A549 (cell line): ENCODE measurements around the gene ZNF22. TPM values are rescaled to one million over a fixed set of nuclear protein-coding genes. Genes with fewer than 3 reads are reported as not detected.

Experiments used
- ATAC-seq, 2 experiments: fragments of 200-7000 bp in 1 of 2; fragments of >200 bp in 1 of 2; cut with Nextera tagmentation in 1 of 2; cut with Tn5 transposase in 1 of 2; 3 replicates each; pipeline versions ENCODE4 v1.8.0 to v1.9.1; 2018 to 2020; ENCODE audit warnings: mild to moderate bottlenecking in 1 of 2, moderate library complexity in 1 of 2
- CTCF ChIA-PET: fragments of 300-600 bp; sonication (Branson Sonifier 250); formaldehyde crosslinking; extraction: SDS; loops from one replicate; lab custom pipeline; 2021; ENCODE audit warnings: antibody characterized with exemption, inconsistent platforms; lab: Yijun Ruan, JAX
- POLR2A ChIA-PET: fragments of 350-600 bp; formaldehyde crosslinking; extraction: SDS; loops from one replicate; lab custom pipeline; 2021; ENCODE audit warnings: antibody characterized with exemption, inconsistent platforms; lab: Yijun Ruan, JAX
- DNase-seq, 2 experiments: peaks; one replicate each; pipeline versions ENCODE4 v3.0.0 to v3.0.0-alpha.2; 2011 to 2016; ENCODE audit warnings: low read depth in 1 of 2, low spot score in 1 of 2
- FAIRE-seq: peaks from 2 replicates; lab custom pipeline; 2011; peaks lifted over from hg19 to GRCh38; lab: Jason Lieb, UNC
- H3K27ac ChIP-seq, 2 experiments: fragments of >200 bp; sonication (Bioruptor Twin); formaldehyde crosslinking; 3 replicates each; pipeline ENCODE4 v1.5.1; 2016 to 2017
- H3K4me1 ChIP-seq: fragments of >200 bp; sonication (Bioruptor Twin); formaldehyde crosslinking; 3 replicates; pipeline ENCODE4 v1.6.1; 2016
- H3K4me2 ChIP-seq: fragments of >200 bp; sonication (Bioruptor Twin); formaldehyde crosslinking; 3 replicates; pipeline ENCODE4 v1.6.1; 2016
- H3K4me3 ChIP-seq: fragments of >200 bp; sonication (Bioruptor Twin); formaldehyde crosslinking; 3 replicates; pipeline ENCODE4 v1.5.1; 2016
- H3K9me3 ChIP-seq: fragments of >200 bp; sonication (Bioruptor Twin); formaldehyde crosslinking; 3 replicates; pipeline ENCODE4 v1.6.1; 2016
- BCL3 ChIP-seq: fragments of >200 bp; sonication (Bioruptor Twin); formaldehyde crosslinking; IDR thresholded peaks from 3 replicates; pipeline ENCODE4 v1.6.1; 2016
- EP300 ChIP-seq, 2 experiments: fragments of >200 bp; sonication (Bioruptor Twin); formaldehyde crosslinking; IDR thresholded peaks; 2 replicates in 1 of 2; 3 replicates in 1 of 2; pipeline ENCODE4 v1.6.1; 2016 to 2017
- ESRRA ChIP-seq: fragments of 150-350 bp; IDR thresholded peaks from 2 replicates; pipeline ENCODE4 v1.6.1; 2014; ENCODE audit warnings: mild to moderate bottlenecking, low read length, borderline replicate concordance
- GATA3 ChIP-seq: IDR thresholded peaks from 2 replicates; pipeline ENCODE4 v1.6.1; 2012; ENCODE audit warnings: borderline replicate concordance
- HOXA7 ChIP-seq: fragments of 250-450 bp; sonication (Bioruptor Pico); IDR thresholded peaks from 2 replicates; pipeline ENCODE4 v1.5.0; 2020; ENCODE audit warnings: mild to moderate bottlenecking, moderate library complexity
- HOXB5 ChIP-seq: fragments of 250-450 bp; sonication (Bioruptor Pico); IDR thresholded peaks from 2 replicates; pipeline ENCODE4 v1.5.0; 2020; ENCODE audit warnings: mild to moderate bottlenecking, moderate library complexity
- NPAS2 ChIP-seq: fragments of 250-450 bp; sonication (Bioruptor Pico); IDR thresholded peaks from 2 replicates; pipeline ENCODE4 v1.8.0; 2022; ENCODE audit warnings: mild to moderate bottlenecking, moderate library complexity, borderline replicate concordance
- NR3C1 ChIP-seq: fragments of >200 bp; sonication (Bioruptor Twin); formaldehyde crosslinking; IDR thresholded peaks from 3 replicates; pipeline ENCODE4 v1.6.1; 2017
- POLR2AphosphoS2 ChIP-seq: conservative IDR thresholded peaks from 2 replicates; pipeline ENCODE4 v1.6.1; 2012; ENCODE audit warnings: low read length, improper control_type of control experiment, inconsistent platforms
- RARB ChIP-seq: fragments of 250-450 bp; sonication (Bioruptor Pico); IDR thresholded peaks from 2 replicates; pipeline ENCODE4 v1.8.0; 2021; ENCODE audit warnings: mild to moderate bottlenecking, moderate library complexity
- RCOR1 ChIP-seq: fragments of 150-350 bp; IDR thresholded peaks from 2 replicates; pipeline ENCODE4 v1.6.1; 2014; ENCODE audit warnings: antibody characterized with exemption, low read length, low read depth
- RNF2 ChIP-seq: fragments of 200-600 bp; sonication (generic); IDR thresholded peaks from 2 replicates; pipeline ENCODE4 v1.6.1; 2016; ENCODE audit warnings: low read depth, mild to moderate bottlenecking, antibody characterized with exemption, moderate library complexity, borderline replicate concordance
- TFCP2L1 ChIP-seq: fragments of 250-450 bp; sonication (Bioruptor Pico); IDR thresholded peaks from 2 replicates; pipeline ENCODE4 v1.5.0; 2021; ENCODE audit warnings: mild to moderate bottlenecking
- TP53 ChIP-seq: fragments of 250-450 bp; sonication (Bioruptor Pico); IDR thresholded peaks from 2 replicates; pipeline ENCODE4 v1.5.0; 2021; ENCODE audit warnings: mild to moderate bottlenecking, moderate library complexity
- ZFP36 ChIP-seq: fragments of 450-650 bp; IDR thresholded peaks from 2 replicates; pipeline ENCODE4 v1.6.1; 2014; ENCODE audit warnings: borderline replicate concordance; ENCODE audit not compliant: partially characterized antibody
- WGBS: methylation state at CpG from one replicate; pipeline ENCODE4 v1.1.6; 2017; ENCODE audit errors: missing lambda C conversion rate; 5-methylcytosine and 5-hydroxymethylcytosine counted together
- polyA plus RNA-seq, 4 experiments: library from polyadenylated mRNA; depleted of rRNA in 3 of 4; stranded (reverse); fragments of >200 nt; fragmentation: RNase III in 1 of 4; extraction: RNeasy Plus Mini Kit Qiagen cat#74134 plus additional on column Dnase treatment in 1 of 4; gene quantifications; 2 replicates in 3 of 4; 3 replicates in 1 of 4; pipeline ENCODE4 v1.2.3, GENCODE V29; 2011 to 2017
- TF ChIP-seq, protein P1 (sequence below): IDR thresholded peaks from 2 replicates; pipeline ENCODE4 v1.6.1; 2012; ENCODE audit warnings: low read depth, borderline replicate concordance

ZNF22 gene
- polyA plus RNA-seq, 2 of the 4 experiments (the other 2 are of a cell fraction), result 8.5 to 13.0 TPM

- ChIA-PET POLR2A (no interaction called here), CTCF (interaction anchor here (0.8 to 4.7 kb wide), 5 partner anchors 11 to 34 kb away, joined by 3 to 22 read pairs (median 5); no protein-coding TSS in a partner anchor)
- Histone ChIP-seq H3K4me2 (no peak overlapping the region), H3K27ac (no peak overlapping the region), H3K9me3 (no peaks in the 10 kb centered on the region), H3K4me3 (no peak overlapping the region), H3K4me1 (peaks cover 15% of the 10 kb centered on the region; the same call in 2 of the 3 replicates)
- no peak for ATAC-seq
- FAIRE-seq, result no peak
- 85% methylated on average over 3 of the region's 4 CpGs for WGBS
- no peak for DNase-seq
- TF ChIP-seq TFCP2L1, result no peak
- TF ChIP-seq RNF2, result no peak
- no peak for TF ChIP-seq RCOR1
- TF ChIP-seq, protein P1, sequence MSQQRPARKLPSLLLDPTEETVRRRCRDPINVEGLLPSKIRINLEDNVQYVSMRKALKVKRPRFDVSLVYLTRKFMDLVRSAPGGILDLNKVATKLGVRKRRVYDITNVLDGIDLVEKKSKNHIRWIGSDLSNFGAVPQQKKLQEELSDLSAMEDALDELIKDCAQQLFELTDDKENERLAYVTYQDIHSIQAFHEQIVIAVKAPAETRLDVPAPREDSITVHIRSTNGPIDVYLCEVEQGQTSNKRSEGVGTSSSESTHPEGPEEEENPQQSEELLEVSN, result no peak
These were observed 39.5 kb upstream of the ZNF22 start for GRCh38 chr10:44961230-44961571.

GRCh38 chr10:44961931-44962750 lies 38.6 kb upstream of the ZNF22 start:
- H3K4me2 ChIP-seq, result no peak overlapping the region
- 84% methylated on average over 11 of the region's 11 CpGs for WGBS
- TF ChIP-seq BCL3 (no peak), POLR2AphosphoS2 (no peak), ZFP36 (no peak), TP53 (no peak), RARB (CRISPR knock-in tag) (no peak)
- TF ChIP-seq, all 56 proteins: peak for 0
- Histone ChIP-seq H3K9me3 (no peaks in the 10 kb centered on the region), H3K4me3 (no peak overlapping the region), H3K4me1 (peaks cover 19% of the 10 kb centered on the region; the same call in 2 of the 3 replicates), H3K27ac (no peak overlapping the region)
- DNase-seq (no peak), ATAC-seq (no peak), FAIRE-seq (no peak)
- ChIA-PET POLR2A (interaction anchor here (0.6 to 1.5 kb wide), 2 partner anchors 14 to 24 kb away, joined by 3 to 8 read pairs; no protein-coding TSS in a partner anchor), CTCF (interaction anchor here (0.5 to 4.7 kb wide), 9 partner anchors 9 to 1411 kb away, joined by 3 to 22 read pairs (median 5); partner anchors contain the start of gene DEPP1)

DNA sequence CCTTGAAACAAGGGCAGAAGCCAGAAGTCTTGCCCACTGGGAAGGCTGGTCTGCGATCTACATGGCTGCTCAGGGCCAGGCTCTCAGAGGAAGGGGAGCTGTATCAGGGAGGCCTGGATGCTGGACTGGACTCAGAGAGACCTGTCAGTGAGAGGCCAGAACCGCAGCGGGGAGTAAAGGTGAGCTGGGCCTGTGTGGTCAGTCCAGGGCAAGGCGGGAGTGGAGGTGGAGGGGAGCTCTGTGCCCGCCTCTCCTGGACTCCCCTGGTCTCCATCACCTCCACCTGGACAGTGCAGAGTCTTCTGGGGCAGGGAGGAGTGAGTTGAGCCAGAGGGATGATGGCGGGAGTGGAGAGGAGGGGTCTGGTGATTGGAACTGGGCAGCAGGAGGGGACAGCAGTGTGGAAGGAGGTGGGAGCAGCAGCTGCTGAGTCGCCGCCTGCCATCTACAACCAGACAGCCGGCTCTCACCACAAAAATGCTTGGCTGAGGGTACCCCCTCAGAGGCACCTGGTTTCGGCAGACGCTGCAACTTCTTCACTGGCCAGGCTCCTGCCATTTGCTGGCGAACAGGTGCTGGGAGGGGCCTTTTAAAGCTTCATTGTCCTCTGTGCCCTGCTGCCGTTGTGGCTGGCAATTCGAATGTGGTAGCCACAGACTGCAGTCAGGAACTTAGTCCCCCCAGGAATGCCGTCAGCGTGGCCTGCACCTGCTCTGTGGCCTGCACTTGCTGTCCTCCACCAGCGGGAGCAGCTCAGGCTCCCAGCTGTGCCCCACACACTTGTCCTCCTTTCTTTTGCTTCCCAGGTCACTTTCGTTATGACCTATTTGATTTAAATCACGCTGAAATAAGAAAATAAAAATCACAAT lies 37.6 kb upstream of the ZNF22 start:
- FAIRE-seq (no peak), ATAC-seq (no peak), DNase-seq (no peak)
- H3K9me3 ChIP-seq, result no peaks in the 10 kb centered on the region
- peaks cover 18% of the 10 kb centered on the region; the same call in 2 of the 3 replicates for H3K4me1 ChIP-seq
- H3K27ac ChIP-seq, result peak overlapping the region in 1 of 2 experiments; percentile 46; a peak in 1 of 6 replicates
- ChIA-PET POLR2A (interaction anchor here (0.6 to 1.5 kb wide), 3 partner anchors 13 to 23 kb away, joined by 3 to 8 read pairs (median 5); partner anchors contain the start of gene DEPP1), CTCF (interaction anchor here (0.5 to 4.7 kb wide), 10 partner anchors 10 to 1497 kb away, joined by 3 to 22 read pairs (median 4); partner anchors contain the start of gene DEPP1)
- no peak for TF ChIP-seq ESRRA
- TF ChIP-seq ZFP36, result no peak
- TF ChIP-seq GATA3, result no peak
- TF ChIP-seq, protein P1, result no peak
- TF ChIP-seq HOXB5 (CRISPR knock-in tag), result no peak
- no peak for TF ChIP-seq EP300 (IDR thresholded peaks at IDR 0.05)
- TF ChIP-seq NR3C1, result no peak
- no peak for TF ChIP-seq NPAS2 (CRISPR knock-in tag)
- no peak for TF ChIP-seq HOXA7 (CRISPR knock-in tag)
- WGBS, result 85% methylated on average over 19 of the region's 19 CpGs
- H3K4me2 ChIP-seq, result no peak overlapping the region
- no peak overlapping the region for H3K4me3 ChIP-seq
